GM23338 (cell line): ENCODE results near the gene NINJ2. TPM values are rescaled to one million over a fixed set of nuclear protein-coding genes. Genes with fewer than 3 reads are reported as not detected.

ENCODE experiments used
- ATAC-seq: fragments of 200-7000 bp; cut with Tn5 transposase; 3 replicates; pipeline ENCODE4 v1.9.1; 2020
- DNase-seq: peaks from one replicate; pipeline ENCODE4 v3.0.0-alpha.2; 2015; ENCODE audit warnings: low spot score
- H2AFZ ChIP-seq: fragments of 200-600 bp; sonication (generic); 2 replicates; pipeline ENCODE4 v1.8.0; 2016; ENCODE audit warnings: antibody characterized with exemption, mild to moderate bottlenecking, moderate library complexity
- H3F3A ChIP-seq: fragments of 200-600 bp; sonication (generic); replicated peaks from 2 replicates; pipeline ENCODE4 v1.8.0; 2017; ENCODE audit warnings: antibody characterized with exemption, mixed run types, low read depth
- H3K27ac ChIP-seq: fragments of 200-600 bp; sonication (generic); 2 replicates; pipeline ENCODE4 v1.6.1; 2016; ENCODE audit warnings: low read depth
- H3K27me3 ChIP-seq: fragments of 200-600 bp; sonication (generic); 2 replicates; pipeline ENCODE4 v1.8.0; 2016; ENCODE audit warnings: mild to moderate bottlenecking, mixed run types, moderate library complexity; ENCODE audit not compliant: insufficient read depth
- H3K36me3 ChIP-seq: fragments of 200-600 bp; sonication (generic); 2 replicates; pipeline ENCODE4 v1.8.0; 2016; ENCODE audit warnings: mild to moderate bottlenecking; ENCODE audit not compliant: insufficient read depth
- H3K4me1 ChIP-seq: fragments of 200-600 bp; sonication (generic); 2 replicates; pipeline ENCODE4 v1.8.0; 2016; ENCODE audit warnings: mild to moderate bottlenecking, moderate library complexity; ENCODE audit not compliant: insufficient read depth
- H3K4me2 ChIP-seq: fragments of 200-600 bp; sonication (generic); 2 replicates; pipeline ENCODE4 v1.7.1; 2017; ENCODE audit warnings: mixed run types
- H3K4me3 ChIP-seq: fragments of 200-600 bp; sonication (generic); 2 replicates; pipeline ENCODE4 v1.6.1; 2016; ENCODE audit warnings: mixed run types
- H3K79me2 ChIP-seq: fragments of 200-600 bp; sonication (generic); replicated peaks from 2 replicates; pipeline ENCODE4 v1.8.0; 2017; ENCODE audit warnings: mild to moderate bottlenecking; ENCODE audit not compliant: insufficient read depth
- H3K9me2 ChIP-seq: fragments of 200-600 bp; sonication (generic); 2 replicates; pipeline ENCODE4 v1.8.0; 2017; ENCODE audit not compliant: insufficient read depth
- H4K20me1 ChIP-seq: fragments of 200-600 bp; sonication (generic); replicated peaks from 2 replicates; pipeline ENCODE4 v1.8.0; 2017; ENCODE audit warnings: mild to moderate bottlenecking; ENCODE audit not compliant: insufficient read depth
- H3K27ac Mint-ChIP-seq: 2 replicates; pipeline ENCODE4 v1.8.0; 2020; ENCODE audit warnings: inconsistent platforms, mild to moderate bottlenecking, moderate library complexity, mixed read lengths
- H3K27me3 Mint-ChIP-seq: 3 replicates; pipeline ENCODE4 v1.8.0; 2022; ENCODE audit warnings: low read depth, mild to moderate bottlenecking, moderate library complexity, mixed read lengths, inconsistent platforms; ENCODE audit not compliant: insufficient read depth, poor library complexity
- H3K36me3 Mint-ChIP-seq: 3 replicates; pipeline ENCODE4 v1.8.0; 2021; ENCODE audit warnings: low read depth, mild to moderate bottlenecking, inconsistent platforms, moderate library complexity, mixed read lengths
- H3K4me1 Mint-ChIP-seq: 3 replicates; pipeline ENCODE4 v1.8.0; 2020; ENCODE audit warnings: mild to moderate bottlenecking, inconsistent platforms, mixed read lengths
- H3K4me3 Mint-ChIP-seq: 3 replicates; pipeline ENCODE4 v1.8.0; 2021; ENCODE audit warnings: moderate library complexity, mild to moderate bottlenecking, inconsistent platforms, mixed read lengths
- H3K9me3 Mint-ChIP-seq: 3 replicates; pipeline ENCODE4 v1.8.0; 2020; ENCODE audit warnings: moderate library complexity, mild to moderate bottlenecking, inconsistent platforms, mixed read lengths
- CREB1 ChIP-seq: fragments of 250-450 bp; sonication (Bioruptor Pico); IDR thresholded peaks from 2 replicates; pipeline ENCODE4 v1.5.0; 2020; ENCODE audit warnings: low read depth, mild to moderate bottlenecking, moderate library complexity
- CTCF ChIP-seq, 2 experiments: fragments of 200-600 bp in 1 of 2; sonication (generic) in 1 of 2; conservative IDR thresholded peaks; 2 replicates each; pipeline versions ENCODE4 v1.5.1 to v1.6.1; 2016 to 2017; ENCODE audit warnings: antibody characterized with exemption in 2 of 2, low read depth in 2 of 2, mild to moderate bottlenecking in 2 of 2, moderate library complexity in 1 of 2
- ETS1 ChIP-seq: IDR thresholded peaks from 2 replicates; pipeline ENCODE4 v1.6.1; 2016; ENCODE audit warnings: antibody characterized with exemption
- EZH2 ChIP-seq: fragments of 200-600 bp; sonication (generic); IDR thresholded peaks from one replicate; pipeline ENCODE4 v1.8.0; 2017; ENCODE audit warnings: antibody characterized with exemption, mild to moderate bottlenecking, low read depth; ENCODE audit not compliant: unreplicated experiment
- EZH2phosphoT487 ChIP-seq: fragments of 200-600 bp; sonication (generic); IDR thresholded peaks from one replicate; pipeline ENCODE4 v1.8.1; 2018; ENCODE audit warnings: antibody characterized with exemption; ENCODE audit not compliant: unreplicated experiment
- JUNB ChIP-seq: IDR thresholded peaks from one replicate; pipeline ENCODE4 v1.6.1; 2016; ENCODE audit warnings: antibody characterized with exemption; ENCODE audit not compliant: unreplicated experiment
- NANOG ChIP-seq: IDR thresholded peaks from 2 replicates; pipeline ENCODE4 v1.6.1; 2016; ENCODE audit warnings: antibody characterized with exemption, borderline replicate concordance
- POLR2AphosphoS5 ChIP-seq: IDR thresholded peaks from 2 replicates; pipeline ENCODE4 v1.6.1; 2016; ENCODE audit warnings: antibody characterized with exemption, low read depth
- REST ChIP-seq: IDR thresholded peaks from one replicate; pipeline ENCODE4 v1.6.1; 2018; ENCODE audit warnings: antibody characterized with exemption; ENCODE audit not compliant: unreplicated experiment
- STAT1 ChIP-seq: IDR thresholded peaks from one replicate; pipeline ENCODE4 v1.6.1; 2016; ENCODE audit warnings: antibody characterized with exemption; ENCODE audit not compliant: unreplicated experiment
- ZNF114 ChIP-seq: fragments of 250-450 bp; sonication (Bioruptor Pico); IDR thresholded peaks from 2 replicates; pipeline ENCODE4 v1.5.0; 2020; ENCODE audit warnings: mild to moderate bottlenecking, moderate library complexity
- ZNF331 ChIP-seq: fragments of 250-450 bp; sonication (Bioruptor Pico); IDR thresholded peaks from 2 replicates; pipeline ENCODE4 v1.5.0; 2020; ENCODE audit warnings: low read depth, mild to moderate bottlenecking, moderate library complexity
- ZNF462 ChIP-seq: fragments of 250-450 bp; sonication (Bioruptor Pico); IDR thresholded peaks from 2 replicates; pipeline ENCODE4 v1.5.0; 2020; ENCODE audit warnings: mild to moderate bottlenecking, moderate library complexity
- polyA plus RNA-seq: library from polyadenylated mRNA; unstranded; fragments of >200 nt; fragmentation: Nextera tagmentation; extraction: Ambion mirVana; gene quantifications from 2 replicates; pipeline ENCODE4 v1.2.1, GENCODE V29; 2016
- total RNA-seq: library from RNA; depleted of rRNA; stranded (reverse); fragments of >200 nt; shearing (Covaris generic); gene quantifications from 2 replicates; pipeline ENCODE4 v1.2.3, GENCODE V29; 2014

The NINJ2 gene
- total and polyA plus RNA-seq, 2 experiments from 2014 or later, result 0.94 to 2.6 TPM

- H3K27ac Mint-ChIP-seq, result no peak overlapping the region
- H3K9me2 ChIP-seq, result no peaks in the 10 kb centered on the region
- H3K4me3 ChIP-seq, result no peak overlapping the region
- H2AFZ ChIP-seq, result peak overlapping the region; percentile 63; the same call in 1 of the 2 replicates
- H3K36me3 ChIP-seq, result no peaks in the 10 kb centered on the region
- peaks cover 4% of the 10 kb centered on the region; the same call in 2 of the 3 replicates for H3K4me1 Mint-ChIP-seq
- H3K27me3 Mint-ChIP-seq, result no peaks in the 10 kb centered on the region
- no peaks in the 10 kb centered on the region for H4K20me1 ChIP-seq
- no peaks in the 10 kb centered on the region for H3F3A ChIP-seq
- H3K4me2 ChIP-seq, result no peak overlapping the region
- H3K4me1 ChIP-seq, result no peaks in the 10 kb centered on the region
- H3K79me2 ChIP-seq, result no peaks in the 10 kb centered on the region
- ATAC-seq, result no peak
- no peak overlapping the region for H3K4me3 Mint-ChIP-seq
- no peak for DNase-seq
- TF ChIP-seq ETS1 (no peak), POLR2AphosphoS5 (no peak), EZH2phosphoT487 (no peak), ZNF114 (CRISPR knock-in tag) (no peak), ZNF462 (CRISPR knock-in tag) (no peak), NANOG (no peak), STAT1 (no peak), EZH2 (no peak), CREB1 (no peak), JUNB (no peak), ZNF331 (no peak), REST (no peak), CTCF (conservative IDR thresholded peaks at IDR 0.05; ENCODE audit: low read depth in 2 of 2) (no peak)
- H3K36me3 Mint-ChIP-seq, result no peaks in the 10 kb centered on the region
- no peaks in the 10 kb centered on the region for H3K9me3 Mint-ChIP-seq
- H3K27me3 ChIP-seq, result no peaks in the 10 kb centered on the region
- no peak overlapping the region for H3K27ac ChIP-seq
Measured at GRCh38 chr12:599756-600155, 63.5 kb downstream of the NINJ2 start.
